A673 (cell line): ENCODE results near the gene RTN1. TPM values are rescaled to one million over a fixed set of nuclear protein-coding genes. Genes with fewer than 3 reads are reported as not detected.

Experiments
- BruUV-seq: library from RNA; stranded (reverse); fragments of 400-500 nt; replicated peaks from 2 replicates; lab custom pipeline; 2021; lab: Mats Ljungman, UMichigan
- CTCF ChIA-PET: fragments of 300-600 bp; sonication (Branson Sonifier 250); formaldehyde crosslinking; loops from one replicate; lab custom pipeline; 2022; ENCODE audit warnings: antibody characterized with exemption; lab: Charles Lee
- POLR2A ChIA-PET: fragments of 300-600 bp; sonication (Branson Sonifier 250); formaldehyde crosslinking; loops from one replicate; lab custom pipeline; 2022; ENCODE audit warnings: antibody characterized with exemption; ENCODE audit not compliant: low non-redundant PET; lab: Charles Lee
- DNase-seq: peaks from one replicate; pipeline ENCODE4 v3.0.0-alpha.2; 2015; ENCODE audit warnings: low spot score
- H3K27ac ChIP-seq: fragments of 200-600 bp; sonication (generic); 2 replicates; pipeline ENCODE4 v1.5.1; 2016; ENCODE audit warnings: mixed run types, low read depth, mild to moderate bottlenecking, mixed read lengths, antibody characterized with exemption, low read length; ENCODE audit not compliant: poor library complexity, severe bottlenecking
- H3K27me3 ChIP-seq: fragments of 200-600 bp; sonication (generic); replicated peaks from 2 replicates; pipeline ENCODE4 v1.6.1; 2017; ENCODE audit warnings: mixed run types, low read depth, mild to moderate bottlenecking, mixed read lengths, antibody characterized with exemption, low read length; ENCODE audit not compliant: insufficient read depth, poor library complexity
- H3K36me3 ChIP-seq: fragments of 200-600 bp; sonication (generic); 2 replicates; pipeline ENCODE4 v1.6.1; 2016; ENCODE audit warnings: mixed run types, mild to moderate bottlenecking, mixed read lengths, antibody characterized with exemption, low read length; ENCODE audit not compliant: insufficient read depth, poor library complexity, severe bottlenecking
- H3K4me1 ChIP-seq: fragments of 200-600 bp; sonication (generic); 2 replicates; pipeline ENCODE4 v1.6.1; 2017; ENCODE audit warnings: mixed run types, mild to moderate bottlenecking, mixed read lengths, antibody characterized with exemption, low read length; ENCODE audit not compliant: insufficient read depth, poor library complexity, severe bottlenecking
- H3K4me3 ChIP-seq: fragments of 200-600 bp; sonication (generic); 2 replicates; pipeline ENCODE4 v1.5.1; 2016; ENCODE audit warnings: low read depth, mixed run types, mild to moderate bottlenecking, mixed read lengths, low read length; ENCODE audit not compliant: poor library complexity, severe bottlenecking
- H3K9me3 ChIP-seq: fragments of 200-600 bp; sonication (generic); 2 replicates; pipeline ENCODE4 v1.6.1; 2016; ENCODE audit warnings: mixed run types, low read depth, mild to moderate bottlenecking, mixed read lengths, antibody characterized with exemption, low read length; ENCODE audit not compliant: poor library complexity, severe bottlenecking
- EZH2 ChIP-seq: fragments of 200-600 bp; sonication (generic); IDR thresholded peaks from 2 replicates; pipeline ENCODE4 v1.6.1; 2017; ENCODE audit warnings: borderline replicate concordance, low read depth, mild to moderate bottlenecking, mixed read lengths, antibody characterized with exemption, low read length; ENCODE audit not compliant: poor library complexity, severe bottlenecking
- intact Hi-C: fragments of 100-400 bp; cut with micrococcal nuclease; formaldehyde crosslinking; loops from one replicate; pipeline ENCODE4 v1.10.0; 2022; ENCODE audit not compliant: unreplicated experiment
- total RNA-seq: library from RNA; stranded (reverse); gene quantifications from 2 replicates; pipeline ENCODE4 v1.2.3, GENCODE V29; 2021
- TF ChIP-seq, protein P1 (sequence below): fragments of 300-800, 200-600 bp; sonication (generic); conservative IDR thresholded peaks from 2 replicates; pipeline ENCODE4 v1.5.1; 2017; ENCODE audit warnings: low read depth, mild to moderate bottlenecking, antibody characterized with exemption, low read length, moderate library complexity, mixed read lengths

RTN1 gene
- total RNA-seq, 1 experiment from 2014 or later: 4.0 TPM

DNA sequence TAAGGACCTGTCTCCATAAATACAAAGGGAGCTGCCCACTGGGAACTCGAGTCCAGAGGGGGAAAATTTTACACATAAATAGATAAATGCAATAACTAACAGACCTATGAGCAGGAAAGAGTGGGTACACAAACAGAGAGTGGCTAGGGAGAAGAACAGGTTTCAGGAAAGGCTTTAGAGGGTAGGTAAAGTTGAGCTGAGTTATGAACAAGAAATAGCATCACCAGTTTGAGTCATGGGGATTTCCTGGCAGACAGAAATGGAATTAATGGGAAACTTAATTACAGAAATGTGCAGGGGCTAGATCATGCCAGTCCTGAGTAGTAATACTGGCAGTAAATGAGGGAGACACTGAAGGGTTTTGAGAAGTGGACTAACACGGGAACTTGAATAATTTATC is 236.0 kb downstream of the RTN1 start:
- H3K9me3 ChIP-seq: no peaks in the 10 kb centered on the region
- ChIA-PET CTCF (interaction anchor here (0.6 kb wide), 1 partner anchor 11 kb away, joined by 3 read pairs; no protein-coding TSS in a partner anchor), POLR2A (no interaction called here)
- intact Hi-C loops: loop anchor here (5.0 kb wide), 2 partner anchors 263 to 283 kb away; no protein-coding TSS in a partner anchor
- H3K4me1 ChIP-seq: peaks cover 6% of the 10 kb centered on the region
- H3K36me3 ChIP-seq: no peaks in the 10 kb centered on the region
- DNase-seq: no peak
- no peak overlapping the region for H3K4me3 ChIP-seq
- H3K27ac ChIP-seq: no peak overlapping the region
- BruUV-seq: no TSS peak
- H3K27me3 ChIP-seq: peaks cover 8% of the 10 kb centered on the region
- TF ChIP-seq, protein P1, sequence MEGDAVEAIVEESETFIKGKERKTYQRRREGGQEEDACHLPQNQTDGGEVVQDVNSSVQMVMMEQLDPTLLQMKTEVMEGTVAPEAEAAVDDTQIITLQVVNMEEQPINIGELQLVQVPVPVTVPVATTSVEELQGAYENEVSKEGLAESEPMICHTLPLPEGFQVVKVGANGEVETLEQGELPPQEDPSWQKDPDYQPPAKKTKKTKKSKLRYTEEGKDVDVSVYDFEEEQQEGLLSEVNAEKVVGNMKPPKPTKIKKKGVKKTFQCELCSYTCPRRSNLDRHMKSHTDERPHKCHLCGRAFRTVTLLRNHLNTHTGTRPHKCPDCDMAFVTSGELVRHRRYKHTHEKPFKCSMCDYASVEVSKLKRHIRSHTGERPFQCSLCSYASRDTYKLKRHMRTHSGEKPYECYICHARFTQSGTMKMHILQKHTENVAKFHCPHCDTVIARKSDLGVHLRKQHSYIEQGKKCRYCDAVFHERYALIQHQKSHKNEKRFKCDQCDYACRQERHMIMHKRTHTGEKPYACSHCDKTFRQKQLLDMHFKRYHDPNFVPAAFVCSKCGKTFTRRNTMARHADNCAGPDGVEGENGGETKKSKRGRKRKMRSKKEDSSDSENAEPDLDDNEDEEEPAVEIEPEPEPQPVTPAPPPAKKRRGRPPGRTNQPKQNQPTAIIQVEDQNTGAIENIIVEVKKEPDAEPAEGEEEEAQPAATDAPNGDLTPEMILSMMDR: no peak
- TF ChIP-seq EZH2: no peak

DNA sequence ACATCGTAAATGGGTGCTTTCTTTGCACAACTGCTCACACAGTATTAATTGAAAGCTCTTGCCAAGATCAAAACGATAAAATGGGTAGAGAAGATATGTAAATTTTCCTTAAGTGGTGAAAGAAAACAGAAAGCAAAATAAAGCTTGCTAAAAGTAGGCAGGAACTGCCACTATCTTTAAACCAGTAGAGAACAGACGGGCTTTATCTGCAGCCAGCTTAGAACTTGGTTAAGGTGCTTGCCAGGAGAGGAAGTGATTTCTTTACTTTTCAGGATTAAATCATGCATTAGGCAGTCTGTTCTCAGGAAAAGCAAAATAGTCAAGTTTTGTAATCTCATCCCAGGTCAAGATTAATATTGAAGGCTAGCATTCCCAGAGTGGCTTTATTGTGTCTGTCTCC is 237.1 kb downstream of the RTN1 start:
- ChIA-PET POLR2A (no interaction called here), CTCF (interaction anchor here (2.1 kb wide), 1 partner anchor 264 kb away, joined by 15 read pairs; no protein-coding TSS in a partner anchor)
- no peaks in the 10 kb centered on the region for H3K36me3 ChIP-seq
- DNase-seq: no peak
- H3K27me3 ChIP-seq: peaks cover 15% of the 10 kb centered on the region
- BruUV-seq: no TSS peak
- H3K4me3 ChIP-seq: no peak overlapping the region
- no peak overlapping the region for H3K27ac ChIP-seq
- TF ChIP-seq, protein P1: no peak
- no peak for TF ChIP-seq EZH2
- H3K4me1 ChIP-seq: peaks cover 6% of the 10 kb centered on the region
- no peaks in the 10 kb centered on the region for H3K9me3 ChIP-seq
- intact Hi-C loops: loop anchor here (2.0 to 5.0 kb wide), 3 partner anchors 55 to 284 kb away; no protein-coding TSS in a partner anchor

DNA sequence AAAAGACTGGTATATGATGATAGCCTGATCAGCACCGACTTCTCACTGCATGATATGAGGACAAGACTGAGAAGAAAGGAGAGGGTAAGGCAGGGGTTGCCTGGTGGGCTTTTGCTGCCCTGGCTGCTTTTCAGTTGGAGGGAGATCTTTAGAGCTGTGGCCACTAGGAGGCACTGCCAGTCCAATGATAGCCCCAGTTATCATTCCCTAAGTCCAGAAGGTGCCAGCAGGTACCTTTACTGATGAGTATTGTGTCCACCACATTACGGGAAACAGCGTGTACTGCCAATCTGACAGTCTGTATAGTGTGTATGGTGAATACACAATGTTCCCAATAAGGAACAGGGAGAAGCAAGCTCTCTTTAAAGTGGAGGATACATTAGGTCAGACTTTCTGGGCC is 238.2 kb downstream of the RTN1 start:
- H3K9me3 ChIP-seq: no peaks in the 10 kb centered on the region
- H3K36me3 ChIP-seq: no peaks in the 10 kb centered on the region
- BruUV-seq: no TSS peak
- DNase-seq: peak; percentile 58
- no peak overlapping the region for H3K27ac ChIP-seq
- peaks cover 6% of the 10 kb centered on the region for H3K4me1 ChIP-seq
- TF ChIP-seq, protein P1: peak; percentile 75
- no peak for TF ChIP-seq EZH2
- no peak overlapping the region for H3K4me3 ChIP-seq
- H3K27me3 ChIP-seq: peaks cover 17% of the 10 kb centered on the region
- ChIA-PET POLR2A (no interaction called here), CTCF (interaction anchor here (1.4 to 2.1 kb wide), 2 partner anchors 56 to 265 kb away, joined by 9 to 15 read pairs; no protein-coding TSS in a partner anchor)
- intact Hi-C loops: loop anchor here (2.0 to 5.0 kb wide), 3 partner anchors 56 to 285 kb away; no protein-coding TSS in a partner anchor
